ENCODE data around the gene SHC1. TPM values are rescaled to one million over a fixed set of nuclear protein-coding genes. Genes with fewer than 3 reads are reported as not detected.

The SHC1 gene
- total RNA-seq, 1 experiment from 2014 or later, result 199 TPM

GRCh38 chr1:155001425-155001674 is 30.8 kb upstream of the SHC1 start (continued):
- TF ChIP-seq, protein P1, sequence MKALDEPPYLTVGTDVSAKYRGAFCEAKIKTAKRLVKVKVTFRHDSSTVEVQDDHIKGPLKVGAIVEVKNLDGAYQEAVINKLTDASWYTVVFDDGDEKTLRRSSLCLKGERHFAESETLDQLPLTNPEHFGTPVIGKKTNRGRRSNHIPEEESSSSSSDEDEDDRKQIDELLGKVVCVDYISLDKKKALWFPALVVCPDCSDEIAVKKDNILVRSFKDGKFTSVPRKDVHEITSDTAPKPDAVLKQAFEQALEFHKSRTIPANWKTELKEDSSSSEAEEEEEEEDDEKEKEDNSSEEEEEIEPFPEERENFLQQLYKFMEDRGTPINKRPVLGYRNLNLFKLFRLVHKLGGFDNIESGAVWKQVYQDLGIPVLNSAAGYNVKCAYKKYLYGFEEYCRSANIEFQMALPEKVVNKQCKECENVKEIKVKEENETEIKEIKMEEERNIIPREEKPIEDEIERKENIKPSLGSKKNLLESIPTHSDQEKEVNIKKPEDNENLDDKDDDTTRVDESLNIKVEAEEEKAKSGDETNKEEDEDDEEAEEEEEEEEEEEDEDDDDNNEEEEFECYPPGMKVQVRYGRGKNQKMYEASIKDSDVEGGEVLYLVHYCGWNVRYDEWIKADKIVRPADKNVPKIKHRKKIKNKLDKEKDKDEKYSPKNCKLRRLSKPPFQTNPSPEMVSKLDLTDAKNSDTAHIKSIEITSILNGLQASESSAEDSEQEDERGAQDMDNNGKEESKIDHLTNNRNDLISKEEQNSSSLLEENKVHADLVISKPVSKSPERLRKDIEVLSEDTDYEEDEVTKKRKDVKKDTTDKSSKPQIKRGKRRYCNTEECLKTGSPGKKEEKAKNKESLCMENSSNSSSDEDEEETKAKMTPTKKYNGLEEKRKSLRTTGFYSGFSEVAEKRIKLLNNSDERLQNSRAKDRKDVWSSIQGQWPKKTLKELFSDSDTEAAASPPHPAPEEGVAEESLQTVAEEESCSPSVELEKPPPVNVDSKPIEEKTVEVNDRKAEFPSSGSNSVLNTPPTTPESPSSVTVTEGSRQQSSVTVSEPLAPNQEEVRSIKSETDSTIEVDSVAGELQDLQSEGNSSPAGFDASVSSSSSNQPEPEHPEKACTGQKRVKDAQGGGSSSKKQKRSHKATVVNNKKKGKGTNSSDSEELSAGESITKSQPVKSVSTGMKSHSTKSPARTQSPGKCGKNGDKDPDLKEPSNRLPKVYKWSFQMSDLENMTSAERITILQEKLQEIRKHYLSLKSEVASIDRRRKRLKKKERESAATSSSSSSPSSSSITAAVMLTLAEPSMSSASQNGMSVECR (CRISPR knock-in tag; IDR thresholded peaks at IDR 0.05; ENCODE audit: borderline replicate concordance), result no peak
- TF ChIP-seq, protein P2, sequence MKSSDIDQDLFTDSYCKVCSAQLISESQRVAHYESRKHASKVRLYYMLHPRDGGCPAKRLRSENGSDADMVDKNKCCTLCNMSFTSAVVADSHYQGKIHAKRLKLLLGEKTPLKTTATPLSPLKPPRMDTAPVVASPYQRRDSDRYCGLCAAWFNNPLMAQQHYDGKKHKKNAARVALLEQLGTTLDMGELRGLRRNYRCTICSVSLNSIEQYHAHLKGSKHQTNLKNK (CRISPR knock-in tag; IDR thresholded peaks at IDR 0.05), result no peak
- TF ChIP-seq, protein P3, sequence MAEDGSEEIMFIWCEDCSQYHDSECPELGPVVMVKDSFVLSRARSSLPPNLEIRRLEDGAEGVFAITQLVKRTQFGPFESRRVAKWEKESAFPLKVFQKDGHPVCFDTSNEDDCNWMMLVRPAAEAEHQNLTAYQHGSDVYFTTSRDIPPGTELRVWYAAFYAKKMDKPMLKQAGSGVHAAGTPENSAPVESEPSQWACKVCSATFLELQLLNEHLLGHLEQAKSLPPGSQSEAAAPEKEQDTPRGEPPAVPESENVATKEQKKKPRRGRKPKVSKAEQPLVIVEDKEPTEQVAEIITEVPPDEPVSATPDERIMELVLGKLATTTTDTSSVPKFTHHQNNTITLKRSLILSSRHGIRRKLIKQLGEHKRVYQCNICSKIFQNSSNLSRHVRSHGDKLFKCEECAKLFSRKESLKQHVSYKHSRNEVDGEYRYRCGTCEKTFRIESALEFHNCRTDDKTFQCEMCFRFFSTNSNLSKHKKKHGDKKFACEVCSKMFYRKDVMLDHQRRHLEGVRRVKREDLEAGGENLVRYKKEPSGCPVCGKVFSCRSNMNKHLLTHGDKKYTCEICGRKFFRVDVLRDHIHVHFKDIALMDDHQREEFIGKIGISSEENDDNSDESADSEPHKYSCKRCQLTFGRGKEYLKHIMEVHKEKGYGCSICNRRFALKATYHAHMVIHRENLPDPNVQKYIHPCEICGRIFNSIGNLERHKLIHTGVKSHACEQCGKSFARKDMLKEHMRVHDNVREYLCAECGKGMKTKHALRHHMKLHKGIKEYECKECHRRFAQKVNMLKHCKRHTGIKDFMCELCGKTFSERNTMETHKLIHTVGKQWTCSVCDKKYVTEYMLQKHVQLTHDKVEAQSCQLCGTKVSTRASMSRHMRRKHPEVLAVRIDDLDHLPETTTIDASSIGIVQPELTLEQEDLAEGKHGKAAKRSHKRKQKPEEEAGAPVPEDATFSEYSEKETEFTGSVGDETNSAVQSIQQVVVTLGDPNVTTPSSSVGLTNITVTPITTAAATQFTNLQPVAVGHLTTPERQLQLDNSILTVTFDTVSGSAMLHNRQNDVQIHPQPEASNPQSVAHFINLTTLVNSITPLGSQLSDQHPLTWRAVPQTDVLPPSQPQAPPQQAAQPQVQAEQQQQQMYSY (CRISPR knock-in tag; IDR thresholded peaks at IDR 0.05), result no peak

GRCh38 chr1:155000726-155001424 is 30.3 kb upstream of the SHC1 start:
- H3K36me3 Mint-ChIP-seq, result no peaks in the 10 kb centered on the region
- peak overlapping the region; percentile 88 for H3K4me3 Mint-ChIP-seq
- DNase-seq (ENCODE audit: low spot score), result peak; percentile 93
- ChIA-PET CTCF (interaction anchor here (0.6 to 10.3 kb wide), 23 partner anchors 8 to 172 kb away, joined by 3 to 176 read pairs (median 10); partner anchors contain the start of genes ADAM15, FLAD1, KRTCAP2 and LENEP), POLR2A (interaction anchor here (0.8 to 13.0 kb wide), 7 partner anchors 15 to 39 kb away, joined by 3 to 176 read pairs (median 21); partner anchors contain the start of genes CKS1B, FLAD1, PYGO2 and SHC1)
- peaks cover 31% of the 10 kb centered on the region for H3K4me1 Mint-ChIP-seq
- no peaks in the 10 kb centered on the region; the same call in 1 of the 2 replicates for H3K27me3 Mint-ChIP-seq (ENCODE audit: low read depth)
- ATAC-seq, result peak; percentile 54
- no peaks in the 10 kb centered on the region for H3K9me3 Mint-ChIP-seq
- peak overlapping the region; percentile 63; the same call in 1 of the 2 replicates for H3K27ac Mint-ChIP-seq
- TF ChIP-seq TEAD1 (CRISPR knock-in tag; IDR thresholded peaks at IDR 0.05) (0 out of 2 replicates have a peak, but pooled peaks have one; percentile 38), ZNF219 (CRISPR knock-in tag; IDR thresholded peaks at IDR 0.05; ENCODE audit: borderline replicate concordance) (no peak), RORB (CRISPR knock-in tag; IDR thresholded peaks at IDR 0.05) (no peak), HMGA2 (CRISPR knock-in tag; IDR thresholded peaks at IDR 0.05) (0 out of 2 replicates have a peak, but pooled peaks have one; percentile 14), ZNF232 (CRISPR knock-in tag; IDR thresholded peaks at IDR 0.05) (0 out of 2 replicates have a peak, but pooled peaks have one; percentile 29), NFE2L1 (CRISPR knock-in tag; IDR thresholded peaks at IDR 0.05) (peak; percentile 13; the same call in 1 of the 2 replicates), NR1H2 (CRISPR knock-in tag; IDR thresholded peaks at IDR 0.05) (no peak), SP1 (CRISPR knock-in tag; conservative IDR thresholded peaks at IDR 0.05) (peak; percentile 82), MYBL2 (CRISPR knock-in tag; IDR thresholded peaks at IDR 0.05) (peak; percentile 56; the same call in 1 of the 2 replicates), ZSCAN18 (CRISPR knock-in tag; IDR thresholded peaks at IDR 0.05) (no peak), FOXK1 (CRISPR knock-in tag; IDR thresholded peaks at IDR 0.05) (0 out of 2 replicates have a peak, but pooled peaks have one; percentile 13), ZNF423 (CRISPR knock-in tag; IDR thresholded peaks at IDR 0.05) (peak; percentile 84), TEAD4 (CRISPR knock-in tag; IDR thresholded peaks at IDR 0.05) (peak; percentile 55; the same call in 1 of the 2 replicates), GABPB1 (CRISPR knock-in tag; IDR thresholded peaks at IDR 0.05) (peak; percentile 22; the same call in 1 of the 2 replicates)
- TF ChIP-seq, protein P3 (CRISPR knock-in tag; IDR thresholded peaks at IDR 0.05), result peak; percentile 99
- TF ChIP-seq, protein P4, sequence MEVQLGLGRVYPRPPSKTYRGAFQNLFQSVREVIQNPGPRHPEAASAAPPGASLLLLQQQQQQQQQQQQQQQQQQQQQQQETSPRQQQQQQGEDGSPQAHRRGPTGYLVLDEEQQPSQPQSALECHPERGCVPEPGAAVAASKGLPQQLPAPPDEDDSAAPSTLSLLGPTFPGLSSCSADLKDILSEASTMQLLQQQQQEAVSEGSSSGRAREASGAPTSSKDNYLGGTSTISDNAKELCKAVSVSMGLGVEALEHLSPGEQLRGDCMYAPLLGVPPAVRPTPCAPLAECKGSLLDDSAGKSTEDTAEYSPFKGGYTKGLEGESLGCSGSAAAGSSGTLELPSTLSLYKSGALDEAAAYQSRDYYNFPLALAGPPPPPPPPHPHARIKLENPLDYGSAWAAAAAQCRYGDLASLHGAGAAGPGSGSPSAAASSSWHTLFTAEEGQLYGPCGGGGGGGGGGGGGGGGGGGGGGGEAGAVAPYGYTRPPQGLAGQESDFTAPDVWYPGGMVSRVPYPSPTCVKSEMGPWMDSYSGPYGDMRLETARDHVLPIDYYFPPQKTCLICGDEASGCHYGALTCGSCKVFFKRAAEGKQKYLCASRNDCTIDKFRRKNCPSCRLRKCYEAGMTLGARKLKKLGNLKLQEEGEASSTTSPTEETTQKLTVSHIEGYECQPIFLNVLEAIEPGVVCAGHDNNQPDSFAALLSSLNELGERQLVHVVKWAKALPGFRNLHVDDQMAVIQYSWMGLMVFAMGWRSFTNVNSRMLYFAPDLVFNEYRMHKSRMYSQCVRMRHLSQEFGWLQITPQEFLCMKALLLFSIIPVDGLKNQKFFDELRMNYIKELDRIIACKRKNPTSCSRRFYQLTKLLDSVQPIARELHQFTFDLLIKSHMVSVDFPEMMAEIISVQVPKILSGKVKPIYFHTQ (CRISPR knock-in tag; IDR thresholded peaks at IDR 0.05), result no peak
